Ecto neural progenitor cell (in vitro differentiated cells): ENCODE measurements around the gene SLC6A20.
"Not testable (repeated sequence)": the region's sequence is repeated elsewhere in the genome, so short reads cannot be mapped to it uniquely, and the experiment has no call there.

Experiments used
- DNase-seq: peaks from one replicate; pipeline ENCODE4 v3.0.0-alpha.2; 2018; ENCODE audit warnings: low spot score

SLC6A20 gene

DNA sequence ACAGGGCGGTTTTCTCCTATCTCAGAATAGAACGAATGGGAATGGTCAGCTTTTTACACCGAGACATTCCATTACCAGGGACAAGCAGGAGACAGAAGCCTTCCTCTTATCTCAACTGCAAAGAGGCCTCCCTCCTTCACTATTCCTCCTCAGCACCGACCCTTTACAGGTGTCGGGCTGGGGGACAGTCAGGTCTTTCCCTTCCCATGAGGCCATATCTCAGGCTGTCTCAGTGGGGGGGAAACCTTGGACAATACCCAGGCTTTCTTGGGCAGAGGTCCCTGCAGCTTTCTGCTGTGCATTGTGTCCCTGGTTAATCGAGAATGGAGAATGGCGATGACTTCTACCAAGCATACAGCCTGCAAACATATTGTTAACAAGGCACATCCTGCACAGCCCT is 39.2 kb downstream of the SLC6A20 start:
- DNase-seq: not testable (repeated sequence)

DNA sequence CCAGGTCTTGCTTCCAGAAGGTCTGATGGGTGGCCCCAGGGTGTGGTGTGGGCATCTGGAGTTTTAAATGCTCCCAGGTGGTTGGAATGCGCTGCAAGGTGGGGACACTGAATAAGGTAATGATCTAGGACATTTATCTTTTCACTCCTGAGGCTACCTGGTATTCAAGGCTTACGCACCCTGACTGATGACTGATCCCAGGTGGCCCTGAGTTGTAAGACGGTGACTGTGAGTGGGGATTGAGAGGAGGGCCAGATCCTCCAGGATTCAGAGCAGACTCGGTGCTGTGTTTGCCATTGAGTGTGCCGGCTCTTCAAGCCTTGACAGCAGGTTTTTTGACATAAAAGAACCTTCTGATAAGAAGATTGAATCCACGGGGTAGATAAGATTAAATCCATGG is 40.3 kb downstream of the SLC6A20 start:
- no peak for DNase-seq

DNA sequence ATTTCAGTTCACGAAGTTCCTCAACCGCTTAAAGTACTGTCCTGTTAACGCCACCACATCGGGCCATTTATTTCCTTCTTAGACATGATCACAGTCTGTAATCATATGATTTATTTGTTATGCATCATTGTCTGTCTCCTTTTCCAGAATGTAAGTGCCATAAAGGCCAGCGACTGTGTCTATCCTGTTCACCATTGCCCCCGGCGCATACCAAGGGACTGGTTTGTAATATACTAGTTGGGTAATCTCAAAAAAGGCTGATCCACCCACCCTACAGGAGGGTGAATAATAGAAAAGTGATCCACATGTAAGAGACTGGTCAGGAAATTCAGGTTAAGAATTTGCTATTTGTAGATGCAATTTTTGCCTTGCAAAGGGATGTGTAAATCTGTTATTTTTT is 41.9 kb downstream of the SLC6A20 start:
- DNase-seq: no peak

DNA sequence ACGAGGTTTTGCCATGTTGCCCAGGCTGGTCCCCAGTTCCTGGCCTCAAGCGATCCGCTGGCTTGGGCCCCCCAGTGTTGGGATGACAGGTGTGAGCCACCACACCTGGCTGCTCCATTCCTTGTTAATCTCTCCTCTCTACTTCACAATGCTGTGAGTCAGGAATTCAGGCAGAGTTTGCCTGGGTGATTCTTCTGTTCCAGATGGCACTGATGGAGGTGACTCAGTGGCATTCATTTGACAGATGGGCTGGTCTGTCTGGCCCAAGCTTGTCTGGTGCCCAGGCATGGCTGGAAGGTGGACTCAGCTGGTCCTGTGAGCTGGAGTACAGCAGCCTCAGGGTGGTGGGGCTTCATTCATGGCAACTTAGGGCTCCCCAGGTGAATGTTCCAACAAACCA is 43.2 kb downstream of the SLC6A20 start:
- DNase-seq: no peak

DNA sequence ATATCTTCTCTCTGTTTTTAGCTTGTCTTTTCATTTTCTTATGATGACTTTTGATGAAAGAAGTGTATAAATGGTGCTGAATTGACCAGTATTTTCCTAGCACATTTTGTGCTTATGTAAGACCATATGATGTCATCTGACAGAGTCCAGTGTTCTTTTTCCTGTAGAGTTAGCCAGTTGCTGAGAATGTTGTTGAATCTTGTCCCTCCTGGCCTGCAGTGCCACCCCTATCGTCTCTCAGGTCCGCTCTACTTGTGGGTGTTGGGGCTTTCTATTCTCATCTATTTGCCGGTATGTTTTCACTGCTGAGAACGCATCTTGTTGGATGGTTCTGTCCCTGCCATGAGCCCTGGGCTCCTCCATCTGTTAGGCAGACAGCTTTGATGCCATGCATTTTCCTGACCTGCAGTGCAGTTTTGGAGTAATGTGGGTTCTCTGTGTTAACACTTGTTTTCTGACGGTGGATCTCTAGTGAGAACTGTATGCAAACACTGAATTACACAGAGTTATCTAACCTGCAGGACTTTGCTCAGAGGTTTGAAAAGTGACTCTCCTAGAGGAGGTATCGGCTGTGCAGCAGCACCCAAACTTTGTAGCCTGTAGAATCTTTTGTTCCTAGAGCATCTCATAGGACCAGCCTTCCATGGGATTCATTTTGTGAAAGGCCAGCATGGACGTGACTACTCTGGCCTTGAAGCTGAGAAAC is 44.6 kb downstream of the SLC6A20 start:
- no peak for DNase-seq

DNA sequence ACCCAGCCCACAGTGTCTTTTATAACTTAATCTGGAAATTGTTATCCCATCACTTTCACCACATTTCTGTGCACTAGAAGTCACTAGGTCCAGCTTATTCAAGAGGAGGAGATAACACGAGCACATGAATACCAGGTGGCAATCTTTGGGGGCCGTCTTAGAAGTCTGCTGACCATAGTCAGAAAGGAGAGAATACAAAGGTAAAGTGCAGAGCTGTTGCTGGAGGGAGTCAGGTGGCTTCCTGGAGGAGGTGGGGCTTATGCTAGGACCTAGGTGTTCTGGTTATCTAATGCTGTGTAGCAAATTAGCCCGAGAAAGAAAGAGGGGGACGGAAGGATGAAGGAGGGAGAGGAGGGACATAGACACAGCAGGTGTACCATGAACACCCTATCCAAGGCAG is 46.5 kb downstream of the SLC6A20 start:
- no peak for DNase-seq

DNA sequence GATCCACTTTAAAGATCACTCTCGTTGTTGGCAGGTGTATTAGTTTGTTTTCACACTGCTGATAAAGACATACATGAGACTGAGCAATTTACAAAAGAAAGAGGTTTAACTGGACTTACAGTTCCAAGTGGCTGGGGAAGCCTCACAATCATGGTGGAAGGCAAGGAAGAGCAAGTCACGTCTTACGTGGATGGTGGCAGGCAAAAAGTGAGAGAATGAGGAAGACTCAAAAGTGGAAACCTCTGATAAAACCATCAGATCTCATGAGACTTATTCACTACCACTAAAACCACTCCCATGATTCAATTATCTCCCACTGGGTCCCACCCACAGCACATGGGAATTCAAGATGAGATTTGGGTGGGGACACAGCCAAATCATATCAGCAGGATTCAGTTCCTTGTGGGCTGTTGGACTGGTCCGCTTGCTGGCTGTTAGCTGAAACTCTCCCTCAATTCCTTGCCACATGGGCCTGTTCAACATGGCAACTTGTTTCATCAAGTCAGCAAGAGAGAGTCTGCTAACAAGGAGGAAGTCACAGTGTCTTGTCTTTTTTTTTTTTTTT is 47.2 kb downstream of the SLC6A20 start:
- not testable (repeated sequence) for DNase-seq

DNA sequence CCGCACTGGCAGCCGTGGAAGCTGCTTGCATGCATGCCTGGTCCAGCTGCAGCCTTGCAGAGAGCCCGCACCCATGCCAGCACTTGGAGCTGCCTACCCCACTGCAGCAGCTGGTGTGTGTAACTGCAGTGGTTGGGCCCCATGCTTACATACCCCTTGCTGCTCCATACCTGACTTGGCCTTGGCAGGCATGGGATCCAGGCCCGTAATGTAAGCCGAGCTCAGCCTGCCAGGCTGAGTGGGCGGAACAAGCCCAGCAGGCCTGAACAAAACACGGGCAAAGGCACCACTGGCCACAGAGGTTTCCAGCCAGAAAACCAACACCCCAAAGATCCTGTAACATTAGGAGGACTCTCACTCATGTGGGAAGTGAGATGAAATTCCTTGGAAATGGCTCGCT is 48.3 kb downstream of the SLC6A20 start:
- DNase-seq: no peak

DNA sequence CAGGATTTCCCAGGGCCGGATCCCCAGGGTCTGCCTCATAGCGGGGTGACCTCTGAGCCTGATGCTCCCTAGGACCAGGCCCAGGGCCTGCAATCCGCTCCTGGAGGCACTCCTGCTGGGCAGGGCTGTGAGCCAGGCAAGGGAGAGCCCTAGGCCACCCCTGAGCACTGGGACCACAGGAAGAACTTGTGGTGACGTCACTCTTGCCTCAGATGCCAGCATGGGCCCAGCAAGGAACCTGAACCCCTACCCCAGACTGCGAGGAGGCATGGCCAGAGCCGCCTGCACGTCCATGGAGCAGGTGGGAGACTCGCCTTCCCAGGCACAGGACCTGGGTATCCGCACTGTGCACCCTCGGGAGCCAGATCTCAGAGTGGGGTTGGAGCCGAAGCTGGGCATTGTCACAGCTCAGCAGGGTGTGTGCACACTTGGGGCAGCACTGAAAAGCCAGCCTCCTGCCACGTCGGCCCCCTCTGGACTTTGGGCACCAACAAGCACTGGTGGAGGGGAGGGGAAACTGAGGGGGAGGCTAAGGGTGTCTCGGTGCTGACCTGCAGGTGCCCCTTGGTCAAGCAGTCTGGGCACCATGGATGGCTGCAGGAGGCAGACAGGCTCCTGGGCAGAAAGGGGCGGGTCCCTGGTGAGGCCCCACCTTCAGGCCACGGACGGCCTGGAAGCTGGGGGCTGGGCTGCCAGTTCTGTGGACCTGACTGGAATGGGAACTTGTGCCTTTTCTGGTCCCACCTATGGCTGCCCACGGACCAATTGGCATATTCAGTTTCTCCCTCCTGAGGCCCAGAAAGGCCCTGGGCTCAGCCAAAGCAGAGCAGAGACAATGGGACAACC is 49.3 kb downstream of the SLC6A20 start:
- no peak for DNase-seq

DNA sequence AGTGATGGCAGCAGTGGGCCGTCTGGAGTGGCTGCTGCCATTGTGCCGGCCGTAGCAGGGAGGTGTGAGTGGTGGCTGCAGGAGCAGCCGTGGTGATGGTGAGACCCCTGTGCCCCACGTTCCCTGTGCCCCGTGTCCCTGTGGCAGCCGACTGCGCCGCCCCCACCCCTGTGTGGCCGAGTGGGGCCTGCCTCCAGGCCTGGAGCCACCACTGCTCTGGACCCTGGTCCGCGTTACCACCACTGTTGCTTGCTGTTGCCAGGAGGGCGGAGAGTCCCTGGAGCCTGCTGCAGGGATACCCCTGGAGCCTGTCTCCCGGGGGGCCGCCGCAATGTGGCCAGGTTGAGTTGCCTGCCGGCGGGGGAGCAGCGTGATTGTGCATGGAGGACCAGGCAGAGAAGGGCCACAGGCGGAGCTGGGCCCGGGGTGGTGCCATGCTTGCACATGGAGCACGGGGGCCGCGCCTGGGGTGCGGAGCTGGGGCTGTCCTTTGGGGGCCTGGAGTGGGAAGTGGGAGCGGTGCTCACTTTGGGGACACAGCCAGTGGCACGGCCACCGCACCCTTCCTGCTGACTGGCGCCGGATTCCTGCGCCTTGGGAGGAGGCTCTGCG is 50.1 kb downstream of the SLC6A20 start:
- no peak for DNase-seq

DNA sequence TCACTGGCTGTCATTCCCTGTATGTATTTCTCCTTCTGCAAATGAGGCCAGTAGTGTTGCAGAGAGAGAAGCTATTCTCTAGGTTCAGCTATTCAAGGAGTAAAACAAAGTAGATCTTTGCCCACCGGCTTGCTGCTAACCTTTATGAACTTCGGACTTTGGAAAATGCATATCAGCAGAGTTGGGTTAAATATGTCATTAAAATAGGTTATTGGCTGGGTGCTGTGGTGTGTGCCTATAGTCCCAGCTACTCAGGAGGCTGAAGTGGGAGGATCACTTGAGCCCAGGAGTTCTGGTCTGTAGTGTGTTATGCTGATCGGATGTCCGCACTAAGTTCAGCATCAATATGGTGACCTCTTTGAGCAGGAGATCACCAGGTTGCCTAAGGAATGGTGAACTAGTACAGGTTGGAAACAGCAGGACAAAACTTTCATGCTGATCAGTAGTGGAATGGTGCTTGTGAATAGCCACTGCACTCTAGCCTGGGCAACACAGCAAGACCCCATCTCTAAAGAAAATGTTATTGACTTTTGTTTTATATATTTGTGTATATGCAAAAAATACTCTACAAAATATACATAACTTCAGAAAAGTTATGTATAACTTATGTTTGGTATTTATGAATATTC is 53.8 kb downstream of the SLC6A20 start:
- DNase-seq: no peak

DNA sequence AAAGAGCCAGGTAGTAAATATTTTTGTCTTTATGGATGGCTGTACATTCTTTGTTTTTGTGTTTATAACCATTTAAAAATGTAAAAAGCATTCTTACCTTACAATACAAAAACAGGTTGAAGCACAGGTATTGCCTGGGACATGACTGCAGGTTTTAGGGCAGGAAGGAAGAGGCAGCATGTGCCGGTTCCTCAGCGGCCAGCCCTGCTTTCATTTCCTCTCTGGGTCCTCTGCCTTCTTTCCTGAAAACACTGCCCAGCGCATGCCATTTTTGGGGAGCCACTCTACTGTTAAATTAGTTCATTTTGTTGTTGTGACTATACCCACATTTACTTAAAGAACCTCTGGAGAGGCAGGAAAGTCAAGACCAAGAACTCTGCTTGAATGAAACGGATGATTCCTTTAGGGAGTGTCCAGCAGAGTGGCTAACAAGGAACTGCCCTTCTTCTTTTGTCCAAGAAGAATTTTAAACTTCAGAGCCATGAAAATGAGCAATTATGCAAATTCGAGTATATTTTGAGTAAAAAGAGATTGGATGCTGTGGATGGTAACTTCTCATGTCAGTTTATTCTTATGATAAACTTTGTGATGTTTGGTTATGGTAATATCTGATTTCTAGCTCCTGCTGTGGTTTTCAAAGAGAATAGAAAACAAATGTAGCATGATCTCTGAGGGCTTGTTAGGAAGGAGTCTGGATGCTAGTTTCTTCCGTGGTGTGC is 54.4 kb downstream of the SLC6A20 start:
- no peak for DNase-seq

DNA sequence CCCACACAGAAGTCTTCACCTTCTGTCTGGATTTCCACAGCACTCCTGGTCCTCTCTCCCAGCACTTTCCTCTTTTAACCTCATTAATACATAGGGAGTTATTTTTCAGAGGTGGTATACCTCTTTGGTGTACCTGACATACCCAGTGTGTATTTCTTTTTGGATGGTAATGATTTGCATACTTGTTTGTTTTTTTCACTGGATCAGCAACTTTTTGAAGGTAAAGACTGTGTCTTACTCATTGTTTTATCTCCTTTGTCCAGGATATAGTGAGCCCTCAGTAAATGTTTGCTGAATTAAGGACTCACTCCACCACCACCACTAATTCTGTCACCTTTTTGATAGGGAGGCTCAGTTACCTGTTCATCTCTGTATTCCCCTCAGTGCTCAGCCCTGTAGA is 55.1 kb downstream of the SLC6A20 start:
- DNase-seq: no peak

DNA sequence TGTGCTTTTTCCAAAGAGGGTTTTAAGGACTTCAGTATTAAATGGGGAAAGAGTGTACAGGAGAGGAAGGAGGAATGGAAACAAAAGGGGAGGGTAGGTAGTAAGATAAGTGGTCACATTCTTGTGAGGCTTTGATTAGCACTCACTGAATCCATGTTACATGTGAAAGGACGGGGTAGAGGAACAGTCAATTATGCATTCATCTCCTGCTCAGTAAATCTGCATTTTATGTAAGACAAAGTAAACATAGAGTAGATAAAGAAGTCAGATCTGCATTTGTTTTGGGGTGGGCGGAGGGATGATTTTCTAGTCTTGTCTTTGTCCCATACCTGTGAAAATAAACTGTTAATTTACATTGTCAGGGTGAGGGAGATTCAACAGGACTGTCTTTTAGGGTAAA is 56.3 kb downstream of the SLC6A20 start:
- DNase-seq: no peak

DNA sequence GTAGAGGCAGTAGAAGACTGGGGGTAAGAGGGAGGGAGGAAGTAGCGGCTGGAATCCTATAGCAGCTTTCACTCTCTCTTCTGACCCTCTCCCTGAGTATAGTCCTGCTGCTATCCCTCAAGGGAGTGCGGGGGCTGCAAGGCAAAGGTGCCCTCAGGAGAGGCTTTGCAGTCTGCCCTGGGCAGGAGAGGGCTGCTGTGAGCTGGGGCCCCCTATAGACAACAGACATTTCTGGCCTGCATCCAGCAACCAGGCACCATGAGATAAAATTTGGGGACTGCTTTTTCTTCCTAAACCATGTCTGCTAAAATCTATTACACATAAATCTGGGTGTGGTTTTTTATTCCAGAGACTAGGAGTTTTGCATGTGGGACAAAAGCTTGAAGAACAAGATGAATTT is 59.1 kb downstream of the SLC6A20 start:
- DNase-seq: no peak

DNA sequence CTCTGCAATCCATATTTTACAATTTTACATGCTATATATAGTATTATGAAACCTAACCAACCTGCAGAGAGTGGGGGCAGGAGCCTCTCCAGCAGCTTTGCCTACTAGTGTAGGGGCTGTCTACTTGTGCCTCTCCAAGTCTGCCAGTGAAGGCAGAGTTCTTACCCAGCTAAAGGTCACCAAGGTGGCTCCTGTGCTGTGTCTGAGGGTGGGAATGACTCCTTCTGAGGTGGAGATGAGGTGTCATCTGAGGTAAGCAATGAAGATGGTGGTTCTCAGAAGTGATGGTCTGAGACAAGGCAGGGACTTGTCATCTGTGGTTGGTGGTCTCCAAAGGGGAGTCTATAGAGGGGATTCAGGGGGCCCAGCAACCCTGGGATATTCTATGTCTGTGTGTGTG is 59.6 kb downstream of the SLC6A20 start:
- DNase-seq: no peak

DNA sequence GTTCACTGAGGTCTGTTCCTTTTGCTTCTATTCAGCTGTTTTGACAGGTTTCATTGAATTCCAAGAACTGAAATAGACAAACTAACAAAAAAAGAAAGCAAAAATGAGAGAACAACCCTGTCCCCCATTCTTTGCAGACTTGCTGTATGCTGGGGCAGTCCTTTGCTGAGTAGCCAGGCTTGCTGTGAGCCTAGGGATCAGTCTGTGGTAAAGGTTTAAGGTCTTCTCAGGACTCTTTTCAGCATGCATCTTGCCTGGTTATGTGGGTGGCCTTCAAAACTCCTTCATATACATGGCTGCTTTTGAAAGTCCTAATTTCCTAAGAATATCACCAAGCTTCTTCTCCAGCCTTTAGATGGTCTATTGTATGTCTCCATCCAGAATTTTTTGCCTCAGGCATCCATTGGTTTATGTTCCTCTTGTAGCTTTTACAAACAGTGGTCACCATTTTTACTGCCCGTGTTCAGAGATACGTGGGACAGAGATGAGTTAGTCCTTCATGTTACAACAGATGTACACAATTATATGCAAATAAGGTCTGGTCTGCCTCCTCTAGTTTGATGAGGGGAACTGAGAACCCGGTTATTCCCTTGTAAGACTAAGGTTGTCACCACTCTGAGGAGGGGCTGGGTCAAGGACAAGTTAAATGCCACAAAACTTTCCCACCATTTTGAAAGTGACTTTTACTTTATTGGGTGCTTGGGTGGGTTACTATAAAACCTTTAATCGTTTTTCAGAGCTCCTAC is 65.8 kb downstream of the SLC6A20 start:
- DNase-seq: no peak

DNA sequence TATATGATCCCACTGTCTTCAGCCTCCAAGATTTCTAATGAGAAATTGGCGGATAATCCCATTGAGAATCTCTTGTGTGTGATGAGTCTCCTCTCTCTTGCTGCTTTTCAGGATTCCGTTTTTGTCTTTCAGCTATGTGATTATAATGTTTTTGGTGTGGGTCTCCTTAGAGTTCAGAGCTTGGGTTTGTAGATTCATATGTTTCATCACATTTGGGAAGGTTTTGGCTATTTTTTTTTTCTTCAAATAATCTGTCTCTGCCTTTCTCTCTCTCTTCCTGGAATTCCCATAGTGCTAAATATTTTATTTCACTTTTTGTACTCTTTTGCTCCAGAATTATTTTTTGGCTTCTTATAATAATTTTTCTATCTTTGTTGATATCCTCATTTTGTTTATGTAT is 66.7 kb downstream of the SLC6A20 start:
- DNase-seq: no peak

DNA sequence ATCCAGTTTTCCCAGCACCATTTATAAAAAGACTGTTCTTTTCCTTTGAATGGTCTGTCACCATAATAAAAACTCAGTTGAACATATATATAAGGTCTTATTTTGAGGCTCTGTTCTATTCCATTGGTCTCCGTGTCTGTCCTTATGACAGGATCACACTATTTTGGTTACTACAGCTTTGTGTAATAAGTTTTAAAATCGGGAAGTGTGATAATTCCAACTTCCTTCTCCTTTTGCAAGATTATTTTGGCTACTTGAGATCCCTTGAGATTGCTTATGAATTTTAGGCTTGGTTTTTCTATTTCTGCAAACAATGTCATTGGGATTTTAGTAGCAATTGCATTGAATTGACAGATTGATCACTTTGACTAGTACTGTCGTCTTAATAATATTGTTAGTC is 71.4 kb downstream of the SLC6A20 start:
- no peak for DNase-seq

DNA sequence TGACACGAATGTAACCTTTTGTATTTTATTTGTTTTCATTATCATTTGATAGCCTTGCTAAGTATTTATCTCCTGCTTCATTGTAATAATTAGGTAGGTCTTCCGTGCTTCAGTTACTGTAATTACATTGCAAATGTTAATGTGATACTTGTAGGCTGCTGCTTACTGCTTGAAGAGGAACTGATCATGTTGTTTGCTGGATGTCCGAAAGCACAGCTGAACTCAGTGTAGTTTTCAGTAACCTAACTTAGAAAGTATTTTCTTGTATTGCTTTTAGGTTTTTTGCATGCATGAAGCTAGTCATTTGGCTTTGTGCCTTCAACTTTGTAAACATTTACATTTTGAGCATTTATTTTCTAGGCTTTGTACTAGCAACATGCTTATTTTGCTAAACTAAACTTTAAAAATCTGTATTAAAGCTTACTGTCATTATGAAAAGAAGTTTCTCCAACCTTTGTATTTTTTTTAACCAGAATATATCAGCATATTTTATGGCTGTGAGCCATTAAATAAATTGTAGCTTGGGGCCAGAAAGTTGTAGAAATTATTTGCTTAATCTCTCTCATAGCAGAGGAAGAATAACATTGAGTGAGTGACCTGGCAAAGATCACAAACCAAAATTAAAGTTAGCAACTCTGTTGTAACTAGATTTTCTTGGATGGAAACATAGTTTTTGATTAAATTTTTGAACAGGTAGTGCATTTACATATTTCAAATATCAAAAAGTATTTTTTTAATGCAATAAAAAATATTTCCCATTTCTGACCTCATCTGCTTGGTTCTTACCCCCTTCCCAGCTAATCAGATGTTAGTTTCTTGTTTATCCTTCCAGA is 76.5 kb downstream of the SLC6A20 start:
- no peak for DNase-seq
